Stimulated activated CD8-positive, alpha-beta memory T cell treated with anti-CD3 and anti-CD28 coated beads, Interleukin-7, amount 100 ng/mL, for 48 hours (primary cell): ENCODE measurements around the gene ARMC3.
"Not testable (repeated sequence)": the region's sequence is repeated elsewhere in the genome, so short reads cannot be mapped to it uniquely, and the experiment has no call there.

ENCODE experiments used
- DNase-seq, 2 donors: peaks; one replicate each; pipeline ENCODE4 v3.0.0-alpha.2; 2020; ENCODE audit warnings: low read depth in 1 of 2; ENCODE audit errors: extremely low read depth in 1 of 2

Gene ARMC3

GRCh38 chr10:22925088-22925487 lies 2.8 kb upstream of the ARMC3 start:
- DNase-seq = no peak

GRCh38 chr10:22927166-22927565 lies 687 bp upstream of the ARMC3 start:
- DNase-seq = no peak

- DNase-seq = not testable (repeated sequence)
These were observed 1.2 kb downstream of the ARMC3 start for GRCh38 chr10:22929053-22929452.

DNA sequence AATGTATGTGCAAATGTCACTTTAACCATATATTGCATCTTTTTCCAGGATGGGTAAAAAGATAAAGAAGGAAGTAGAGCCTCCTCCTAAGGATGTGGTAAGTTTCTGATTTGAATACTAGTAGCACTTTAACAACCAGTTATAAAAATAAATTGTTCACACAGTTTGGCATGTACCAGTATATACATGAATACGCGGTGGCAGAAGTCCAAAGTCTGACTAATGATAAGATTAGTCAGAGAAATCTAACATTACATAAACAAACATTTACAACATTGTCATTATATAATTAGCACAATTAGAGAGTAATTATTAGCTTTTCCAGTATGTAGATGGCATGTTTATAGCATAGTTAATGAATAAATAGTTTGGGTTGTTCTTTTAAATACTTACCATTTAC lies 4.1 kb downstream of the ARMC3 start:
- no peak for DNase-seq

- no peak for DNase-seq
These were observed 4.9 kb downstream of the ARMC3 start for GRCh38 chr10:22932626-22933370.

DNA sequence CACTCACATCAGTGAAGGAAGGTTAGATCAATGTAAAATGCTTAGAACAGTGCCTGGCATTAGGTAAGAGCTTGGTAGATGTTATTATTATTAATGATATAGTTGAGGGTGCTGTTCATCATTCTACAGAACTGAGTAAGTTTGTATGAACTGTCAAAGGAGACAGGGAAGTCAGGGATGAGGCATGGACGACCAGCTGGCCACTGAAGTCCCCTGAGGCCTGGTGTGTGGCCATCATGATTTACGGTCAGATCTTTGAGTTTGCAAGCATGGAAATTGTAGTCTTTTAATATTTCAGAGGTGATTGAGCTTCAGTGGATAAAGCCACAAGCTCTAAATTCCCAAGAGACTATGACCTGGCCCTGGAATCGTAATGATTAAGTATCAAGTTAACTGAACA lies 6.9 kb downstream of the ARMC3 start:
- DNase-seq = no peak

- no peak for DNase-seq
These were observed 14.6 kb downstream of the ARMC3 start for GRCh38 chr10:22942437-22942836.

DNA sequence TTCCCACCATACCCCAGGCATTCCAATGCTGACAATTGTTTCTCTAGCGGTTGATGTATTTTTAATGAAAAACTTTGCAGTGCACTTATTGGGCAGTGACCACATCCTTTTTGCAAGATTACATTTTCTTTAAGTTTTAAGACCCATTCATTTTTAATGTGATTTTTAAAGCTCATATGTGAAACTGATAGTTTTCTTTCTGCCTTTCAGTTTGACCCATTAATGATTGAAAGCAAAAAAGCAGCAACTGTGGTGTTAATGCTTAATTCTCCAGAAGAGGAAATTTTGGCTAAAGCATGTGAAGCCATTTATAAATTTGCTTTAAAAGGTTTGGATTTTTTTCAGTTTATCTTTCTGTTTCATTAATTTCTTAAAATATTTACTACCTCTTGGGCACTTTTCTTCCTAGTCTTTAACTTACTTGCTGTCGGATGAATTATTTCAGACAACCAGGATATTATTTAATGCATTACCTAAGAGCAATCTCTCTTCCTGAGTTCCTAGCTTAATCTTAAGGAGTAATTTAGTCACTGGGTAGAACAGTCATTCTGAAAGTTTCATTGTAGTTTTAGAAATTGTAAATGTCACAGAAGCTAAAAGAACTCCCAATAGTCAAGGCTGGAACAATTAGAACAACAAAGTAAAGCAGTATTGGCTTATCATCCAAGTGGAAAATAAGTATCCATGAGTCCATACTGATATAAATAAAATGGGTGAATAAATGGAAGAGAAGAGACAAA lies 18.3 kb downstream of the ARMC3 start:
- no peak for DNase-seq

DNA sequence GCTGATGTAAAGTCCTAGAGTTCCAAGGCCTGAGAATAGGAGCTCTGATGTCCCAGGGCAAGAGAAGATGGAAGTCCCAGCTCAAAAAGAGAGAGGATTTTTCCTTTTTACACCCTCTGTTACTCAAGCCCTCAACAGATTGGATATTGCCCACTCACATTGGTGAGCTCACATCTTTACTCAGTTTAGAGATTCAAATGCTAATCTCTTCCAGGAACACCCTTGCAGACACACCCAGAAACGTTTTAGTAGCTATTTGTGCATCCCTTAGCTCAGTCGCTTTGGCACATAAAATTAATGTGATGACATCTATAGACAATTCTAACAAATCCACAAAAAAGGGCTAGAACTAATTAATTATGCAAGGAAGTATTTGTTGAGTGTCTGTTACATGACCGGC lies 27.1 kb downstream of the ARMC3 start:
- no peak for DNase-seq

DNA sequence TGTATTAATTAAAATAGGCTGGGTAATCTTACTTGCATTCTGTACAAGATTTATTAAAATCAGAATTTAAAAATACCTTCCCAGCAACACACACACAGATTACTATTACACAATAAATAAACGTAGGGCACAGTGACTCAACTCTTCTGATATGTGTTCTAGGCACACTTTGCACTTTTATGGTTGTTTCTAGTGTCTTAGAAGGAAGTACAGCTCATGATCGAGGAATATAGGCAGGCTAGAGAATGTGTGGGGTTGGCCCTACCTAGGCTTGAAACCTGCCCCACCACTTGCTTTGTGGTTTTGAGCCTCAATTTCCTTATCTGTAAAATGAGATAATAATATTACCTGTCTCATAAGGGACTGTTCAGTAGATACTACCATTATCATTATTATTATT lies 30.5 kb downstream of the ARMC3 start:
- no peak for DNase-seq

GRCh38 chr10:22959292-22959691 lies 31.4 kb downstream of the ARMC3 start:
- no peak for DNase-seq

DNA sequence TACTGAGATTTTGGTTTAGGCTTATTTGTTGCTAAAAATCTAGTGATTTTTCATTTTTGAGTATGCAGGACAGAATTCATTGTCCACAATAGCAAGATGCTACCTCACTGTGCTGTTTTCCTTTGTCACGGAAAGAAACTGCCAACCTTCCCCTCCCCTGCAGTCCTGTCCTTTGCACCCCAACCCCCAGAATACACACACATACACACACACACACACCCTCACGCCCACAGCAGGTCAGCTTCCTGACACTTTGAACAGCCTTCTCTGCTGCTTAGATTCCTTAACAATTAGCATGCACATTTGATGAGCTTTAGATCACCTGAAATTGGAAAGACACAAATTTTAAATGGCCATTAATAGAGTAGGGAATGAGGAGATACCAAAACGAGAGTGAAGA lies 32.1 kb downstream of the ARMC3 start:
- DNase-seq = no peak

DNA sequence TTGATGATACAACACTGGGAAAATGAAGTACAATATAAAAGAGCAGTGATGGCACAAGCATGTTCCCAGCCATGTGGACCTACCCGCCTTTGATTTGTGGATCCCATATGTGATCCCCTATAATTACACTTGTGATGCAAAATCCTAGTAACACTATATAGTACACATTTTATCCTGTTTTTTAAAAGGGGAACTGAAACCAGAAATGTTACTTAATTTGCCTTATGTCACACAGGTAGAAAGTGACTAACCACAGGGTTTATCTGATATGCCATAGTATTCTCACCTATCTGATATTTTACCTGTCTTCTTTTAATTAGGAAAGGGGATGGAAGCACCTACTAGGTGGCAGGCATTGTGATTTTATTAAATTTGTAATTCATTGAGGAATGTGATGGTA lies 35.0 kb downstream of the ARMC3 start:
- no peak for DNase-seq

DNA sequence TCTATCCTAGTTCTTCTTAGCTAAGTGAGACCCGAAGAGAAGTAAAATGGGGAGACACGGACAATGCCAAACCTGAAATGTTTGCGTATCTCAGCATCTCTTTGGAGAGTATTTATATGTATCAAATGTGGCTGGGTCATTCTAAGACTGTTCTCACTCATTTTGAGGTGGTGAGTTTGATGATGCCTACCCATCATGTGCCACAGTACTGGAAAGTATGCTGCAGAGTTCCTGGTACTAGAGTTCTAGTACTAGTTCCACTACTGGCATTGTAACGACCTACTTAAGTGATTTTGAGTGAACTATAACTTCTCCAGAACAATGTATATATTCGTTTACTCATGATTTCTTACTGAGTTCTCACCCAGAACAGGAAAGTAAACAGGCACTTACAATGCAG lies 41.9 kb downstream of the ARMC3 start:
- DNase-seq = no peak

- no peak for DNase-seq
These were observed 48.7 kb downstream of the ARMC3 start for GRCh38 chr10:22976534-22976933.

DNA sequence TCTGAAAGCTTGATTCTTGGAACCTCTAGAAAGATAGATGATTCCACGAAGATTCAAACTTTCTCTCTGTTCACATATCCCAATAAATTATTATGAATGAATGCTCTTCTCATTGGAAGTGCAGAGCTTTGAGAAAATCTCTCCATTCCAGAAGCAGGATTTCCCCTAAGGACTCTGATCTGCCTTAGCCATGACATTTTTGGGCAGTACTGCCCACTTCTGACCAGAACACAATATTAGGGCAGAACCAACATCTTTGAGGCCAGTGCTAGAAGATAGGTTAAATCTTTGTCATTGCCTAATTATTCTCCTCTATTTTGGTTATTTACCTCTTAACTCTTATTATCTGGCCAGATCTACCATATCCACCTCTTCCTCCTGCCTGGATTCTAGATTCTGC lies 49.9 kb downstream of the ARMC3 start:
- no peak for DNase-seq

DNA sequence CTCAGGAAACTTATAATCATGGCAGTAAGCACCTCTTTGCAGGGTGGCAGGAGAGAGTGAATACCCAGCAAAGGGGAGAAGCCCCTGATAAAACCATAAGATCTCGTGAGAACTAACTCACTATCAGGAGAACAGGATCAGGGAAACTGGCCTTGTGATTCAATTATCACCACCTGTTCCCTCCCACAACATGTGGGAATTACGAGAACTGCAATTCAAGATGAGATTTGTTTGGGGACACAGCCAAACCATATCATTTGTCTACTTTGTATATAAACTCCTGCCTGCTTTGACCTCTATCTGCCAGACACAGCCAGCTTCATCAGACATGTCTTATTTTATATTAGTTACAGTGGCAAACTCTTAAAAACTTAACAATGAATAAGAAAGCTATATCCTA lies 50.4 kb downstream of the ARMC3 start:
- DNase-seq = no peak

DNA sequence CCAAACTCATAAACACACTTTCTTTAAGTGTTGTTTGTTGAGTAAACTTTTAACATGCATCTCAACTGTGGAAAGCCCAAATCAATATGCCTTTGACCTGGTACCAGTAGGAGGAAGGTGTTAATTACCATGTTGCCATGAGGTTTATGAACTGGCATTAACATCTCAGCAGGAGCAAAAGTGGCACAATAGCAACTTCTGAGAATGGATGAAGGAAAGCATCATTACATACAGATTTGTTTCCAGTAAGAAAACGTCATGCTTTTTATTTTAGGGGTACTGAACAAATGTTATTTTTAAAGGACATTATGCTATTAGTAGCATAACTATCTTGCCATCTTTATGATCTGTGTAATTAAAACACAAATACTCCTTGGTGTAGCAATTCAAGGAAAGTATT lies 51.1 kb downstream of the ARMC3 start:
- no peak for DNase-seq

- no peak for DNase-seq
These were observed 53.0 kb downstream of the ARMC3 start for GRCh38 chr10:22980822-22981221.

- no peak for DNase-seq
These were observed 56.2 kb downstream of the ARMC3 start for GRCh38 chr10:22984066-22984465.

DNA sequence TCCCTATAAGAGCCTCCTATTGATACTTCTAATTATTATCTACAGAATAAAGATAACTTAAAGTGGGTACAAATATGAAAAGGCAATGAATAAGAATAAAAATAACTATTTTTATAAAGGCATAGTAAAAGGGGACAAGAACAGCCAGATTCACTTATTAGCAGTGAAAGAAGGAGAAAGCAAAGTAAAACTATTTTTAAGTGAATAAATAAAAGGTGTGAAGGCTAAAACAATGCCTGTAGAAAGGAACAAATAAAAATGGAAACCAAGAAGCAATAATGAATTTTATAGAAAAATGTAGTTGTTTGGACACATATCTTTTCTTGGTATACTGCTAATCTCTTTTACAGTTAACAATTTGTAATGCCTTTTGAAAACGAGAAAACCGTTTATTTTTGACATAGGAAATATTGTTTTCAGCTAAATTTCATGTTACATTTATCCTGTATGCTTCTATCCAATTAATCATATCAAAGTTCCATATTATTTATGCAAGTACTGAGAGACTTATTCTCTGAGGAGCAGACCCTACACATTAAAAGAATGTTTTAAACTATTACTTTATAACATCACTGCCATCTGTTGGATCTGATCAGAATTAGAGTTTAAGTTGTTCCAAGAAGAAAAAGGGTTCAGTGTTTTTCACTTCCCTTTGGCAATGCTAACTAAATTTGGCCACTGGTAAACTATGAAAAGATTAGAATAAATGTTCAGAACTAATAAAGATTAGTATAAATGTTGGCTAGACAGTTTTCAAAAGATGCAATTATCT lies 59.1 kb downstream of the ARMC3 start:
- no peak for DNase-seq
